ENCODE data around the gene RPS16. TPM values are rescaled to one million over a fixed set of nuclear protein-coding genes. Genes with fewer than 3 reads are reported as not detected.
"Not testable (repeated sequence)": the region's sequence is repeated elsewhere in the genome, so short reads cannot be mapped to it uniquely, and the experiment has no call there.

Gene RPS16
- total RNA-seq, 1 donor = 71.4 TPM

GRCh38 chr19:39469567-39469966 lies 33.8 kb upstream of the RPS16 start:
- H3K4me3 ChIP-seq (ENCODE audit: low read length) = no peak overlapping the region
- no peaks in the 10 kb centered on the region for H3K4me1 ChIP-seq (ENCODE audit: insufficient read depth, low read length)
- no peaks in the 10 kb centered on the region for H3K9me3 ChIP-seq (ENCODE audit: low read depth, low read length)
- H3K27me3 ChIP-seq (ENCODE audit: insufficient read depth, low read length) = no peaks in the 10 kb centered on the region

DNA sequence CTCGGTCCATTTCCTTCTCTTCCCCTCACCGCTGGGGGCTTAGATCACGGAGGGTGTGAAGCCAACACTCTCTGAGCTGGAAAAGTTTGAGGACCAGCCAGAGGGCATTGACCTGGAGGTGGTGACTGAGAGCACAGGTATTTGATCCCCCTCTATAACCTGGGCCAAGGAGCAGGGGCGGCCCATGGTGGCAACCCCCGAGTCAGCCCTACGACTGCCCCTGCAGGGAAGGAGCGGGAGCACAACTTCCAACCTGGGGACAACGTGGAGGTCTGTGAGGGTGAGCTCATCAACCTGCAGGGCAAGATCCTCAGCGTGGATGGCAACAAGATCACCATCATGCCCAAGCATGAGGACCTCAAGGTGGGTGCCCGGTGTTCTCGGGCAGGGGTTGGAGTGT lies 33.3 kb upstream of the RPS16 start:
- Histone ChIP-seq H3K4me3 (ENCODE audit: low read length) (no peak overlapping the region), H3K27me3 (ENCODE audit: insufficient read depth, low read length) (no peaks in the 10 kb centered on the region), H3K4me1 (ENCODE audit: insufficient read depth, low read length) (no peaks in the 10 kb centered on the region), H3K9me3 (ENCODE audit: low read depth, low read length) (no peaks in the 10 kb centered on the region)

- H3K4me1 ChIP-seq (ENCODE audit: insufficient read depth, low read length) = no peaks in the 10 kb centered on the region
- H3K4me3 ChIP-seq (ENCODE audit: low read length) = no peak overlapping the region
- no peaks in the 10 kb centered on the region for H3K27me3 ChIP-seq (ENCODE audit: insufficient read depth, low read length)
- H3K9me3 ChIP-seq (ENCODE audit: low read depth, low read length) = no peaks in the 10 kb centered on the region
Observed at GRCh38 chr19:39467941-39468340, 32.2 kb upstream of the RPS16 start.

DNA sequence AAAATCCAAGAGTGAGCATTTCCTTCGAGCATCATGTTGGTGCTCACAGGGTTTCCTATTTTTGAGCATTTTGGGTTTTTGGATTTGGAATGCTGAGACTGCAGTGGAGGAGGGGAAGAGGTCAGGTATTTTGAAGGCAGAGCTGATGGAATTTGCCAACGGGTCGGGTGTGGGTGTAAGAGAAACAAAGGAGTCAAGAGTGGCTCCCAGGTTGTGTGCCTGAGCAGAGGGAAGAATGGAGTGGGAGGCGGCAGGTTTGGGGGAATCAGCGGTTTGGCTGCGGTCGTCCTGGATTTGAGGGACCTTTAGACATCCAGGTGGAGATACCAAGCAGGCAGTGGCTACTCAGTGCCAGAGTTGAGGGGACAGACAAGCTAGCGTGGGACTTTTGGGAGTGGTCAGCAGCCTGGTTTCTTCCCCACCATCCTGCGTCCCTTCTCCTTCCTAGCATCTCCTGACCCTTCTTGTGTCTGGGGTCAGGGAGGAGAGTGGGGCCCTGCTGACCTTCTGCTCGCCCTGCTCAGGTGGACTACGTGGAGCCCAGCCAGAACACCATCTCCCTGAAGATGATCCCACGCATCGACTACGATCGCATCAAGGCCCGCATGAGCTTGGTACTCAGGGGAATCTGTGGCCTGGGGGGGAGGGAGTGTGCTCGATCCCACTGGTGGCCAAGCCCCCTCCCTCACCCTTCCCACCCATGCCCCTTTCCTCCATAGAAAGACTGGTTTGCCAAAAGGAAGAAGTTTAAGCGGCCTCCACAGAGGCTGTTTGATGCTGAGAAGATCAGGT lies 30.4 kb upstream of the RPS16 start:
- H3K9me3 ChIP-seq (ENCODE audit: low read depth, low read length) = no peaks in the 10 kb centered on the region
- no peaks in the 10 kb centered on the region for H3K27me3 ChIP-seq (ENCODE audit: insufficient read depth, low read length)
- no peak overlapping the region for H3K4me3 ChIP-seq (ENCODE audit: low read length)
- no peaks in the 10 kb centered on the region for H3K4me1 ChIP-seq (ENCODE audit: insufficient read depth, low read length)

DNA sequence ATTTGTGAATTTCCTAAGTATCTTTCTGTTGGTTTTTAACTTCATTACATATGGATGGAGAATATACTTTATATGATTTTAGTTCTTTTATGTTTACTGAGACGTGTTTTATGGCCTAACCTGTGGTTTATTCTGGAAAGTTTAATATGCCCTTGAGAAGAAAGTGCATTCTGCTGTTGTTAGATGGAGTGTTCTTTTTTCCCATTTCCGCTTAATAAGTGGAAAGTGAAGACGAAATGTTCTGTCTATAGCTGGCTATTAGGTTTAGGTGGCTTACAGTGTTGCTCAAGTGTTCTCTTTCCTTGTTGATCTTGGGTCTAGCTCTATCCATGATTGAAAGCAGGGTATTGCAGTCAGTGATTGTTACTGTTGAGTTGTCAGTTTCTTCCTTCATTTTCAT lies 27.7 kb upstream of the RPS16 start:
- Histone ChIP-seq H3K9me3 (ENCODE audit: low read depth, low read length) (no peaks in the 10 kb centered on the region), H3K4me3 (ENCODE audit: low read length) (no peak overlapping the region), H3K4me1 (ENCODE audit: insufficient read depth, low read length) (no peaks in the 10 kb centered on the region), H3K27me3 (ENCODE audit: insufficient read depth, low read length) (no peaks in the 10 kb centered on the region)

- not testable (repeated sequence) for H3K9me3 ChIP-seq (ENCODE audit: low read depth, low read length); H3K27me3 ChIP-seq (ENCODE audit: insufficient read depth, low read length); H3K4me3 ChIP-seq (ENCODE audit: low read length)
- H3K4me1 ChIP-seq (ENCODE audit: insufficient read depth, low read length) = peaks cover 39% of the 10 kb centered on the region
Observed at GRCh38 chr19:39451257-39451656, 15.5 kb upstream of the RPS16 start.

GRCh38 chr19:39449116-39449797 lies 13.5 kb upstream of the RPS16 start:
- Histone ChIP-seq H3K9me3 (ENCODE audit: low read depth, low read length) (no peaks in the 10 kb centered on the region), H3K4me1 (ENCODE audit: insufficient read depth, low read length) (peaks cover 52% of the 10 kb centered on the region), H3K4me3 (ENCODE audit: low read length) (no peak overlapping the region), H3K27me3 (ENCODE audit: insufficient read depth, low read length) (no peaks in the 10 kb centered on the region)

DNA sequence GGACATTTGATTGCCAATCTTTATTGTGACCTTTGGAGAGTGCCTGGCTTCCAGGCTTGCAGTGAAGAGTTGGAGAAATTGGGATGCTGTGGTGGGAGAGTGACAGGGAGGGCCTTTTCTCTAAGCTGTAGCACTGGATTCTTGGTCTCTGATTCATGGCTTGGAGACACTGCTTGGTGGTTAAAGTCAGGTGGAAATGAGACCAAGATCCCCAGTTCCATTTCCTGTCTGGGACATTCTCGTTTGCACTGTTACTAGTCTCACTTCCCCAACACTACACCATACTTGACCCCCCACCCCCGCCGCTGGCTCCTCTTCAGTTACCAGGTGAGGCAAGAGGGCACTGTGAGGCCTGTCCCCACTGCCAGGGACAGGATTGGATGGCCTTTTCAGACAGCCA lies 12.5 kb upstream of the RPS16 start:
- H3K4me1 ChIP-seq (ENCODE audit: insufficient read depth, low read length) = peaks cover 54% of the 10 kb centered on the region
- no peaks in the 10 kb centered on the region for H3K9me3 ChIP-seq (ENCODE audit: low read depth, low read length)
- no peaks in the 10 kb centered on the region for H3K27me3 ChIP-seq (ENCODE audit: insufficient read depth, low read length)
- no peak overlapping the region for H3K4me3 ChIP-seq (ENCODE audit: low read length)

GRCh38 chr19:39446365-39447084 lies 10.8 kb upstream of the RPS16 start:
- Histone ChIP-seq H3K9me3 (ENCODE audit: low read depth, low read length) (no peaks in the 10 kb centered on the region), H3K27me3 (ENCODE audit: insufficient read depth, low read length) (no peaks in the 10 kb centered on the region), H3K4me3 (ENCODE audit: low read length) (peak overlapping the region; percentile 99), H3K4me1 (ENCODE audit: insufficient read depth, low read length) (peaks cover 54% of the 10 kb centered on the region)

GRCh38 chr19:39445196-39446111 lies 9.7 kb upstream of the RPS16 start, which contains the start of gene SUPT5H:
Gene SUPT5H (plus strand): TSS chr19:39445582. CDS start chr19:39445891, 309 bp downstream.
- no peaks in the 10 kb centered on the region for H3K27me3 ChIP-seq (ENCODE audit: insufficient read depth, low read length)
- H3K9me3 ChIP-seq (ENCODE audit: low read depth, low read length) = no peaks in the 10 kb centered on the region
- peaks cover 59% of the 10 kb centered on the region for H3K4me1 ChIP-seq (ENCODE audit: insufficient read depth, low read length)
- H3K4me3 ChIP-seq (ENCODE audit: low read length) = peak within 1 kb of the TSS; percentile 99

GRCh38 chr19:39444598-39445195 lies 8.9 kb upstream of the RPS16 start:
- Histone ChIP-seq H3K27me3 (ENCODE audit: insufficient read depth, low read length) (no peaks in the 10 kb centered on the region), H3K4me1 (ENCODE audit: insufficient read depth, low read length) (peaks cover 54% of the 10 kb centered on the region), H3K4me3 (ENCODE audit: low read length) (peak overlapping the region; percentile 99), H3K9me3 (ENCODE audit: low read depth, low read length) (no peaks in the 10 kb centered on the region)

GRCh38 chr19:39438270-39438934 lies 2.7 kb upstream of the RPS16 start:
- no peak overlapping the region for H3K4me3 ChIP-seq (ENCODE audit: low read length)
- peaks cover 34% of the 10 kb centered on the region for H3K4me1 ChIP-seq (ENCODE audit: insufficient read depth, low read length)
- H3K9me3 ChIP-seq (ENCODE audit: low read depth, low read length) = no peaks in the 10 kb centered on the region
- no peaks in the 10 kb centered on the region for H3K27me3 ChIP-seq (ENCODE audit: insufficient read depth, low read length)

GRCh38 chr19:39436350-39436716 lies 584 bp upstream of the RPS16 start:
- Histone ChIP-seq H3K27me3 (ENCODE audit: insufficient read depth, low read length) (no peaks in the 10 kb centered on the region), H3K4me3 (ENCODE audit: low read length) (peak overlapping the region; percentile 83), H3K4me1 (ENCODE audit: insufficient read depth, low read length) (peaks cover 37% of the 10 kb centered on the region), H3K9me3 (ENCODE audit: low read depth, low read length) (no peaks in the 10 kb centered on the region)
